ENCODE measurements around the gene SHH.

DNA sequence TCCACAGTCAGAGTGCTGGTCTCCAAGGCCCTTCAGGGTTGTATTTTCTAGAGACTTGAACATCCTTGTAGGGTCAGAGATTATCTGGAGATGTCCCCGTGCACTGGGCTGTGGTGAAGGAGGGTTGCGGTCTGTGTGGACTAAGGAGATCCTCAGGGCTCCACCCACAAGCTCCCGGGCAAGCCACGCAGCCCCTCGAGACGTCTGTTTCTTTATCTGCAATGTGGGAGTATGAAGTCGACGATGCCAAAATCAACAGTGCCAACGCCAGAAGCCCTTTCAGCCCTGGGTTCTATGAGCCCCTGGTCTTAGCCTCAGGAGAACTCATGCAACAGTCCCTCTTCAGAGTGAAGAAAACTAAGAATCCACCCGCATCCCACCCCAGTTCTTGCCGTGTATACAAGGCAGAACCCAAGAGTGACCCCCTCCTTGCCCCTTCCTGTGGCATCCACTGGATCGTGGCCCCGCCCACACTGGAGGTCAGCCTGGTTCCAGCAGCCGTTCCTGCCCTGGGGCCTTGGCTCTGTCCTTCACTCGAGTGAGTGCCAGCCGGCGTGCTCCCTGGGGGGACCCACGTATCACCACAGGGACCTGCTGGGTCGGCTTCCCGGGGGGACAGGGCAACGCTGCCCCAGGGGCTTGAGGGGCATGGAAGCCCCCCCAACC lies 6.0 kb upstream of the SHH start:
- TF ChIP-seq, protein P1, sequence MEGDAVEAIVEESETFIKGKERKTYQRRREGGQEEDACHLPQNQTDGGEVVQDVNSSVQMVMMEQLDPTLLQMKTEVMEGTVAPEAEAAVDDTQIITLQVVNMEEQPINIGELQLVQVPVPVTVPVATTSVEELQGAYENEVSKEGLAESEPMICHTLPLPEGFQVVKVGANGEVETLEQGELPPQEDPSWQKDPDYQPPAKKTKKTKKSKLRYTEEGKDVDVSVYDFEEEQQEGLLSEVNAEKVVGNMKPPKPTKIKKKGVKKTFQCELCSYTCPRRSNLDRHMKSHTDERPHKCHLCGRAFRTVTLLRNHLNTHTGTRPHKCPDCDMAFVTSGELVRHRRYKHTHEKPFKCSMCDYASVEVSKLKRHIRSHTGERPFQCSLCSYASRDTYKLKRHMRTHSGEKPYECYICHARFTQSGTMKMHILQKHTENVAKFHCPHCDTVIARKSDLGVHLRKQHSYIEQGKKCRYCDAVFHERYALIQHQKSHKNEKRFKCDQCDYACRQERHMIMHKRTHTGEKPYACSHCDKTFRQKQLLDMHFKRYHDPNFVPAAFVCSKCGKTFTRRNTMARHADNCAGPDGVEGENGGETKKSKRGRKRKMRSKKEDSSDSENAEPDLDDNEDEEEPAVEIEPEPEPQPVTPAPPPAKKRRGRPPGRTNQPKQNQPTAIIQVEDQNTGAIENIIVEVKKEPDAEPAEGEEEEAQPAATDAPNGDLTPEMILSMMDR (IDR thresholded peaks at IDR 0.05): no peak
- TF ChIP-seq POLR2AphosphoS5 (IDR thresholded peaks at IDR 0.05) (no peak), POLR2A (IDR thresholded peaks at IDR 0.05) (no peak)

Data from prostate gland (tissue), 2 donors.